CD4-positive, alpha-beta T cell treated with Interferon alpha-2 for 1 hour (primary cell): Measurements from ENCODE around the gene KHDC4.
A peak's percentile ranks its signal among the peaks of the same experiment; 100 is the strongest.

ENCODE experiments used
- DNase-seq, 2 donors: peaks; one replicate each; pipeline ENCODE4 v3.0.0-alpha.2; 2020 to 2022

KHDC4 gene

DNA sequence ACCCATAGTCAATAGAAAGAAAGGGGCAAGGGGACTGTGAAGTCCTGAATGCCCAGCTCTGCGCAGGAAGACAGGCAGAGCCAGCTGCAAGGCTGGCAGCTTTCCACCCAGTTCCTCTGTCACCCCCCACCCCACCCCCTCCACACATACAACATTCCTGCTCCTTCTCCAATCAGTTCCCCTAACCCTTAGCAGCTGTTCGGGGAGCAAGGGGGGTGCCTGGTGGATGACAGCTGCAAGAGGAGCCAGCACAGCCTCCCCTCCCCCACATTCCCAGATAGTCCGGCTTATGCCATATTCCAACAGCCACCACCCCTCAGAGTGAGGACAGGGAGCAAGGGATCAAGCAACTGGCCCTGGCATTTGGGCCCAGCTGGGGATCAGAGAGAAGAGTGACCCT, 34.5 kb upstream of the KHDC4 start:
- no peak for DNase-seq

DNA sequence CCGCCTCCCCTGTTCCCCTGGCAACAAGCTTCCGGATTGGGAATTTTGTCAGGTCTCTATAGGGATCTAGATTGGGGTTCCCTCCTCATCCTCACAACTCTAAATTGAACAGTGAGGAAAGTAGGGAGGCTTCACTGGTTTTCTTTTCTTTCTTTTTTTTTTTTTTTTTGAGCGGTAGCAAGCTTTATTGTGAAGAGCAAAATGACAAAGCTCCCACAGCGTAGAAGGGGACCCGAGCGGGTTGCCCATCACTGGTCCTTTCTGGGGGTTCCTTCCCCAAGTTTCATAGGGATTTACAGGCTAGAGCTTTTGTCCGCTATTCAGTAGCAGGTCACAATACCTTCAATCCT, 33.8 kb upstream of the KHDC4 start:
- DNase-seq: no peak

DNA sequence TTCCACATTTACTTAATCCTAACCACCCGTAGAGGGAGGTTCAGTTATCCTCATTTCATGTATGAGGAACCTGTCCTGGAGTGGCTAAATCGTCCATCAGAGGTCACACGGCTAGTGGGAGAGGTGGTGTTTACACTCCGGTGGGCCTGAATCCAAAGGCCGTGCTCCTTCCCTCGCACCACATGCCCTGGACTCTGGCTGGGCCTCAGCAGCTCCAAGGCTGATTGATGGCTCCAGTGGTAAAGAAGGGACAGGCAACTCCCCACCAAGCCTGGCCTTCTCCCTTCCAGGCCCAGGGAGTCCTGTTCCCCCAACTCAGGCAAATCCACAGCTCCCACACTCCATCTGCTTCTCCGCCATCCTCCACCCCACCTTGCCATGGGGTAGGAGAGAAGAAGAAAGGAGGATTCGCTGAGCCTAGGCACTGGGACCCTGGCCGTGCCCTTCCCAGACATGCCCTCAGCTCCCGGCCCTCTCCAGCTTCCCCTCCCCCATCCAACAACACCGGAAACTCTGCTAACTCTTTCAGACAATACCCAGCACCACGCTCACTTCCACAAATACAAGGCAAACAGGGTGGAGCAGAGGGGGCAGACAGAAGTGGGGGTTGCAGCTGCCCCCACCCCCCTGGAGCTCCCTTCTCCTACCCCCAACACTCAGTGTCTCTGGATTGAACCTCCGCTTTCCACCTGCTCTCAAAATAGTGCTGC, 33.3 kb upstream of the KHDC4 start:
- peak in 1 of 2 donors; percentile 33 for DNase-seq

DNA sequence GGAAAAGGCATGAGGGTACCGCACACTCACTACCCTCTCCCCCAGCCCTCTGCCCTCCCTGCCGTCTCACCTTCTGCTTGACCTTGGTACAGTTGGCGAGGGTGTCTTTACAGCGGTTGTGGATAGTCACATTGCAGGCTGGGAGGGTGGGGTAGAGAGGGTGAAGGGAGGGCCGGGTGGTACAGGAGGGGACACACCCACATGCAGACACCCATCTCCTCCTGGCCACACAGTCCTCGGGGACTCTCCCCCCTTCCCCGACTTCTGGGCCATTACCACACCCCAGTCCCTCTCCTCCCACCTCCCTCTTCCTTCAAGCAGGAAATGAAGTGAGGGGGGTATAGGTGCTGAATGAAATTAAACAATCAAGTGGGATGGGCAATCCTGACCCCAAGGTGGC, 32.5 kb upstream of the KHDC4 start:
- no peak for DNase-seq

DNA sequence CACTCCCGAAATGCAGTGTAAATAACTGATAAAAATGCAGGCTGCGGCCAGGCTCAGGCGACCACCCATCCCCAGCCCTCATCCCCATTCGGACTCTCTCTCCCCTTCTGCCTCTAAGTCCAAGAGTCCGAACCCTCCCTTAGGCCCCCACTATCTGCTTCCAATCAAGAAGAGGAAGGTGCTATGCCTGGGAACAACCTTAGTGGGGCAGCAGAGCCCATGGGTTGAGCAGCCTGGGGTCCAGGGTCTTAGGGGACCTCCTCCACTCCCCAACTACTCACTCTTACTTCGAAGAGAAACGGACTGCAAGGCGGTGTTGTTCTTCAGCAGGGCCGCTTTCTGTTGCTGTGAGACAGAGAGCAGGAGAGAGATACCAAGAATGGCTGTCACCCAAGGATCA, 31.9 kb upstream of the KHDC4 start:
- DNase-seq: no peak

DNA sequence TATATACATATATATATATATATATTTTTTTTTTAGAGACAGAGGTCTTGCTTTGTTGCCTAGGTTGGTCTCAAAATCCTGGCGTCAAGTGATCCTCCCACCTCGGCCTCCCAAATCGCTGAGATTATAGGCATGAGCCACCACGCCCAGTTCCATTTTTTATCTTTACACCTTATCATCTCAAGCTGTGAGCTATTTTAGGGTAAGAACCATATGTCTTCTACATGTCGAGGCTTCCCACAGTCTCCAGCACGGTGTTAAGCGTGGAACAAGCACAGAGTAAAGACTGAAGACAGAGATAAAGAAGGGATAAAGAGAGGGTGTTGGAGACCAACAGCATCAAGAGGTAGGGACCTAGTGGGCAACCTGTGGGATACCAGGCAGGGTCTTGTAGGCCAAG, 30.0 kb upstream of the KHDC4 start:
- no peak for DNase-seq

DNA sequence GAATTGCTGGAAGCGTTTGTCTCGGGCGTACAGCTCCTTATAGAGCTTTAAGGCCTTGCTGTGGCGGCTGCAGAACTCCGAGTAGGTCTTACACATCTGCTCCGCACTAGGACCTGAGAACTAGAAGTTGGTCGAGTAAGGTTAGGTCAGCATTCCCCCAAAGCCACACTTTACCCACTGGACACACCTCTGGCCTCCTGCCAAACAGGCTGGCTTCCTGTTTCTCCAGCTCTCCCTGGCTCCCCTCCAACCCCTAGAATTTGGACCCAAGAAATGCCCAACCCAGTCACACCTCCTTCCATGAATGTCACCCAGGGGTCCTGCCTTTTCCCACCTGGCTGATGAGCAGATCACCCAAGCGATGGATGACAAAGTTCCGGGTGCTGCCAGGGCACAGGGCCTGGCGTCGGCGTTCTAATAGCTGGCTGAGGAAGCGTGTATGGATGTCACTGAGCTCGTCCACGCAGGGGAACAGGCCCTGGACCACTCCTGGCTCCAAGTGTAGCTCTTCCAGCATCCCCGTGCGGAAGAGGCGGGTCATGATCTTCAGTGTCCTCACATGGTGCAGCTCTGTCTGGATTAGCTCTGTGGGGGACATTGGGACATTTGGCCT, 28.5 kb upstream of the KHDC4 start:
- DNase-seq: no peak

DNA sequence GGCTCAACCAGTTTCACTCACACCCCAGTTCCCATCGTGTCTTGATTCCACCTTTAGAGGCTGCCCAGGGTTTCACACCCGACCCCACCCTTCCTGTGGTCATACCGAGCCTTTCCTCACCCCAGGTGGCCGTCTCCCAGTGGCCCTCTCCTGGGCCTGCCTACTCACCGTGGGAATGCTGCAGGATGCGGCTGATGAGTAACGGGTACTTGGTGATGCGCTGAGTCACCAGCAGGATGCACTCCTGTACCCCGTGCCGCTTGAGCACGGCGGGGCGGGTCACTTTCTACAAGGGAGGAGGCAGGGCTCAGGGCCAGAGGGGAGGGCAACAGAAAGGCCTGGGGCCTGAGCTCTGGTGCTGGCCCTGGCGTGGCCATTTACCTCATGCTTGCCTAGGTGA, 27.7 kb upstream of the KHDC4 start:
- DNase-seq: peak; percentile 29 to 46

DNA sequence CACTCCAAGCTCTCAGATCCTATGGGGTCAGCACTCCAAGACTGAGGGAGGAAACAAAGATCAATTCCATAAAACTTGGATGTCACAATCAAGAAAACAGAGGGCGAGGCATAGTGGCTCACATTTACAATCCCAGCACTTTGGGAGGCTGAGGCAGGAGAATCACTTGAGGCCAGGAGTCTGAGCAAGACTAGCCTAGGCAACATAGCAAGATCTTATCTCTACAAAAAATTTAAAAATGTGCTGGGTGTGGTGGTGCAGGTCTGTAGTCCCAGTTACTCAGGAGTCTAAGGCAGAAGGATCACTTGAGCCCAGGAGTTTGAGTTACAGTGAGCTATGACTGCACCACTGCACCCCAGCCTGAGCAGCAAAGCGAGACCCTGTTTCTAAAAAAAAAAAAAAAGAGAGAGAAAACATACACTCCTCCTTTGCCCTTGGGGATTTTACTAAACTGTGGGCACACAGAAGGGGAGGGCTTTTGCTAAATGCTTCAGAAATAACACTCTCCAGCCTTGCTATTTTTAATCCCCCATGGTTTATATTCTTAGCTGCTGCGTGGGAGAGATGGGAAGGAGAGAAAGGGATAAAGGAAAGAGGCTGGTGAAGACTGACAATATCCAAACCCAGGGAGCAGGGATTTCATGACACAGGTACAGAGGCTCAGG, 26.0 kb upstream of the KHDC4 start:
- DNase-seq: no peak

DNA sequence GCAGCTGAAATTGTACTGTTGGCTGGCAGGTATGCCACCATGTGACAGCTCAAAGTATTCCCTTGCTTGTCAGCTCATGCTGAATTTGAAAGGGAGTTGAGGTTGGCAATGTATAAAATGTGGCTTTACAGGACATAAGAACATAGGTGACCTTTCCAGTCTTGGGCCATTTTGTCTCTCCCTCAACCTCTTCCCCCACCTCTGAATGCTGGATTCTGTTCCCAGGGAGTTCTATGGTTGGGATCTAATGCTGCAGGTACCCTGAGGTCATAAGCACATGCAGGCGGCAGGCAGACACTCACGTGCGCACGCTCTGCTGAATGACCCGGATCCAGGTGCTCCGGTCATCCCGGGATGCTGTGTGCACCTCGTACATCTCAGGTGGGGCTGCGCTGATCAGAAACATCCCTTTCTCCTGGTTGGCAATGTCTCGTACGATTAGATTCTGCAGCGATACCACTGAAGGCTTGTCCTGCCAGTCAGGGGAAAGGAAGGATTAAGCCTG, 23.2 kb upstream of the KHDC4 start:
- no peak for DNase-seq

DNA sequence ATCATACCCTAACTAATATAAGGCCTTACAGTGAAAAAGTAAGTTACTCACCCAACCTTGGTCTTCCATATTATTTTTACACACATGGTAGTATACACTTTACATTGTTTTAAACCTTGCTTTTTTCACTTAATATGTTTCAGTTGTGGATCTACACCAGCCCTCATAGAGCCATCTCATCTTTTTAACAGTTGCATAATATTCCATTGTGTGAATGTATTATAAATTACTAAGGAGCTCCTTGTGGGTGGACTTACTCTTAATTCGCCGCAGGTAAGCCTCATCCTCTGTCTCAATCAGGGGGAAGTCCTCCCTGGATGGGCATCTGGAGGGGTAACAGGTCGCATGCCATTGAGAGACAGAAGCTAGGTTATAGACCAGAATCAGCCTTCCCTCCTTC, 20.4 kb upstream of the KHDC4 start:
- DNase-seq: no peak

DNA sequence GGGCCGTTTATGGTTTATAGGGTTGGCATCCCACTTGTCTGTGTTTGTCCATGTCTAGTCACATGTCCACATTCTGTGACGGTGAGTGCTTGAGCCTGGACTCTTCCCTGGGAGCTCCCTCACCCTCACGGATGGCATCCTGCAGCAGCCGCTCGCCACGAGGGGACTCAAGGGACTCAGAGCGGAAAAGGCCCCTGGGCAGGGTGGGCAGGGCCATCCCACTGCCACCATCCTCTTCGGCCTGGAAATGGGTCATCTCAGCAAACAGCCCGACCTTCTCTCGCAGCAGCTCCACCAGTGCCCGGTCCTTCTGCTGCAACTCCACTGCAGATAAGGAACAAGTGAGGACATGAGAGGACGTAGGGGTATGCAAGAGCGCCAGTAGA, 18.3 kb upstream of the KHDC4 start:
- no peak for DNase-seq

DNA sequence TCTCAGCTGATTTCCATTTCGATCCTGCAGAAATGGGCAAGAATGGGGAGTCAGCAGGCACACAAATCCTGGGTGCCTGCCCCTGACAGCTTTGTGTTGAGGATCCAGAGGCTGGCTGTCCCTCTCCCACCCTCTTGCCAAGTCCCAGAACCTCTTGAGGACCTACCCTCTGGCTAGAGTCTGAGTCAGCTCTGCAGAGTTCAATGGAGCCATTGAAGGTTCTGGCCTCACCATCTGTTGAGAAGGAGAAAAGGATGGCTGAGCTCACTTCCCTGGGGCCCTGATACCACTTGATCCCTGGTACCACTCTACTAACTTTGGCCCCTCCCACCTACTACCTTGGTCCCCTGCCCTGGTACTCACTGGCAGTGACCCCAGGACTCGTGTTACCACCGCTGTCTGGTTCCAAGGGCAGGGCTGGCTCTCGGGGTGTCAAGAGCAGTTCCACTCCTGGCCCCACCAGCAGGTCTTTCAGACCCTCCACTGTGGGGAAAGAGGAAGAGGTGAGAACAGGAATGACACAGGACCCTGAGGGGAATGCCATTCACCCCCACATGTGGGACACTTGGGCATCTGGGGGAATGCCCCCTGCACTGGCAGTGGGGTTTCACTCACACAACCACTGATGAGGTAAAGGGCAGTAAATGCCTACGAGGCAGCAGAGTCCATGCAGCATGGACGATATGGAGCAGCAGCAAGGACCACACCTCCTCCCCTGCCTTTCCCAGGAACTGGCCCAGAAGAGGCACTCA, 17.7 kb upstream of the KHDC4 start:
- no peak for DNase-seq

DNA sequence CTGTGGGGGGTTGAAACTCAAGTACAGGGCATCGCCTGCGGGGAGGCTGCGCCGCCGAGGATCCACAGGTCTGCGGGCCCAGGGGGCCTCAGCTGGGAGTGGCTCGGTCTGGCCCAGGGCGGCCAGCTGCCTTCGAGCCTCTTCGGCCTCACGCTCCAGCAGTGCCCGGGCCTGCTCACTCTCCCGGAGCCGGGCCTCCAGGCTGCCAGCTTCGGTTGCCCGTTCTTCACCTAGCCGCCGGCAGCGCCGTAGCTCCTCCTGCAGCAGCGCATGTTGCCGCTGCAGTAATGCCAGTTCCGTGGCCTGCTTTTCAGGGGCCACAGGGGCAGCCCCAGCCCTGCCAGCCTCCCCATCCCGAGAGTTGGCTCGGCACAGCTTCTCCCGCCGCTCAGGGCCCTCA, 16.6 kb upstream of the KHDC4 start:
- no peak for DNase-seq

DNA sequence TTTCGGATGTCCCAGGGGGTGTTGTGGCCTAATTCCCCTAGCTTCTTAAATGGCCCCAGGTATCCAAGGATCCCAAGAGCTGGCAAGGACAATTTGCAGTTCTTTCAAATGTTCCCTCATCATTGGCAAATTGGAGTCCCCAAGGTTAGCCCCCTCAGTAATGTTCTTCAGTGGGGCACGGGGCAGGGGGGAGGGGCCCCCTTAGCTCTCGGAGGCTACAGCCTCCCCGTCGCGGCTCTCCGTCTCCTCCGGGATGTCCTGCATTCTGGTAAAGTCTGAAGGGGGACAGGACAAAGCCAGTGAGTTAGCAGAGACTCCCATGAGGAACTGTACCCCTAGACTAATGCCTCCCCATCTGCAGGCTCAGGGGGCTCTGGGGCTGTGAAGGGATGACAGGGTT, 13.5 kb upstream of the KHDC4 start:
- DNase-seq: no peak

DNA sequence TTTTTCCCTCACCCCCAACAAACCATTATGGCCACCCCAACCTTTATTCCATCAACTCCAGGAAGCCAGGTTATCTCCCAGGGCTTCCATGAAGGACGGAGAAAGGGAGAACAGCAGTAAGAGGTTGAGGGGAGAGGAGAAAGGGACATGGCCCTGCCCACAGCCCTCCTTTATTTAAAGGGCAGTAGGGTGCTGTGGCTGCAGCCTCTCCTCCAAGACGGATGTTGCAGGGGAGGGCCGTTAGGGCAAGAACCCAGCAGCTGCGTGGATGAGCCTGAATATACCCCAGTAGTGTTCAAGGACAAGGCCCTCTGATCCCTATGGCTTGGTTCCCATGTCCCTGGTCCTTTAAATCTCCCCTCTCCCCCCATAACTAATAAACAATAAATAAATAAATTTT, 13.1 kb upstream of the KHDC4 start:
- DNase-seq: no peak

DNA sequence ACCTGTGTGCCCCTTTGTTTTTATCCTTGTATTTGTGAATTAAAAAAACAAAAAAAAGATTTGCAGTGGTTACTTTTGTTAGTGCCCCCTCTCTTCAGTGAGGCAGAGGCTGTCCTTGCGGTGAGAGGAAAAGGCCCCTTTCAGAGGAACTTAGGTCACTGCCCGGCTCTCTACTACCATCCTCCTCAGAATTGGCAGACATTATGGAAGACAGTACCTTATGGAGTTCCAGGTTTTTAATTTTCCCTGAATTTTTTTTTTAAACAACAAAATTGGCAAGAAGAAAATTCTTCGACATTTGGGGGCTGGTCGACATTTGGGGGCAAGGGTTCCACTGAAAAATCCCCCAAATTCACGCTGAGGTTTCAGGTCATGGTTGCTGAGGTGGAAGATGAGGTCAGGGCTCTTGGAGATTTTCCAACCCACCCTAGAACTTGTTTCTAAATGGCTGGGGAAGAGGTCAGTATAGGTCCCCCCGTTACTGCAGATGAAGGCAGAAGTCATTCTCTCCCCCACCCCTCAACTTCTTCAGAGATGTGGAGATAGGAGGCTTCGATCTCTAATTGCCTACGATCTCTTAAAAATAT, 12.5 kb upstream of the KHDC4 start:
- no peak for DNase-seq

DNA sequence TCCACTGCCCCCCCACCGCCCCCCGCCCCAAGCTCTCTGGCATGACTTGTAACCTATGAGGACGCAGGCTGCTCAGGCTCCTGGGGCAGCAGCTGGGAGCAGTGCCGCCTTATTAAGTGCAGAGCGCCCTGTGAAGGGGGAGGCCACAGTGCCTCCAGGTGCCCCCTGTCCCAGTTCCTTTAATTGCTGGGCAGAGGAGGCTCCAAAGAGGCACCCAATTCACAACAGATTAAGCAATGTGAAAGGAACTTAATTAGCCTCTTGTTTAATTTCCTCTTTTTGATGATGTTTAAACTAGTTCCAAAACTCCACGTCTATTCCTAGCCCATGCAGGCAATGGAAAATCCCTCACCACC, 10.2 kb upstream of the KHDC4 start:
- no peak for DNase-seq

DNA sequence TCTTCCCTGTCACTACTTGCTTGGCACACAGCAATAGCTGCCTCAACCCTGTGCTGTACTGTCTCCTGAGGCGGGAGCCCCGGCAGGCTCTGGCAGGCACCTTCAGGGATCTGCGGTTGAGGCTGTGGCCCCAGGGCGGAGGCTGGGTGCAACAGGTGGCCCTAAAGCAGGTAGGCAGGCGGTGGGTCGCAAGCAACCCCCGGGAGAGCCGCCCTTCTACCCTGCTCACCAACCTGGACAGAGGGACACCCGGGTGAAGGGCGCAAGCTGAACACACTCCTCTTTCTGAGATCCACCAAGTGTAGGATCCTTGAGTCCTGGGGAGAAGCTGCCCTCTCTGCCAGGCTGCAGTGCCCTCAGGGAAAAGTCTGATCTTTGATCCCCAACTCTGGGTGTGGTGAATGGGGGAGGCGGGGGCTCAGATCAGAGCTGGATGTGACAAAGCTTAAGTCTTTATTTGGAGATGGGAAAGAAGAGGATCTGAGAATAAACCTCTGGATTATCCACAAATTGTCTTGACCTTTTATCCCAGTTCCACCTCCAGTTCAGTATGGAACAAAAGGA, 8.4 kb upstream of the KHDC4 start:
- no peak for DNase-seq

DNA sequence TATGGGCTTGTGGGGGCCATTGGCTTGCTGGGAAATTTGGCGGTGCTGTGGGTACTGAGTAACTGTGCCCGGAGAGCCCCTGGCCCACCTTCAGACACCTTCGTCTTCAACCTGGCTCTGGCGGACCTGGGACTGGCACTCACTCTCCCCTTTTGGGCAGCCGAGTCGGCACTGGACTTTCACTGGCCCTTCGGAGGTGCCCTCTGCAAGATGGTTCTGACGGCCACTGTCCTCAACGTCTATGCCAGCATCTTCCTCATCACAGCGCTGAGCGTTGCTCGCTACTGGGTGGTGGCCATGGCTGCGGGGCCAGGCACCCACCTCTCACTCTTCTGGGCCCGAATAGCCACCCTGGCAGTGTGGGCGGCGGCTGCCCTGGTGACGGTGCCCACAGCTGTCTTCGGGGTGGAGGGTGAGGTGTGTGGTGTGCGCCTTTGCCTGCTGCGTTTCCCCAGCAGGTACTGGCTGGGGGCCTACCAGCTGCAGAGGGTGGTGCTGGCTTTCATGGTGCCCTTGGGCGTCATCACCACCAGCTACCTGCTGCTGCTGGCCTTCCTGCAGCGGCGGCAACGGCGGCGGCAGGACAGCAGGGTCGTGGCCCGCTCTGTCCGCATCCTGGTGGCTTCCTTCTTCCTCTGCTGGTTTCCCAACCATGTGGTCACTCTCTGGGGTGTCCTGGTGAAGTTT, 7.8 kb upstream of the KHDC4 start:
- no peak for DNase-seq

DNA sequence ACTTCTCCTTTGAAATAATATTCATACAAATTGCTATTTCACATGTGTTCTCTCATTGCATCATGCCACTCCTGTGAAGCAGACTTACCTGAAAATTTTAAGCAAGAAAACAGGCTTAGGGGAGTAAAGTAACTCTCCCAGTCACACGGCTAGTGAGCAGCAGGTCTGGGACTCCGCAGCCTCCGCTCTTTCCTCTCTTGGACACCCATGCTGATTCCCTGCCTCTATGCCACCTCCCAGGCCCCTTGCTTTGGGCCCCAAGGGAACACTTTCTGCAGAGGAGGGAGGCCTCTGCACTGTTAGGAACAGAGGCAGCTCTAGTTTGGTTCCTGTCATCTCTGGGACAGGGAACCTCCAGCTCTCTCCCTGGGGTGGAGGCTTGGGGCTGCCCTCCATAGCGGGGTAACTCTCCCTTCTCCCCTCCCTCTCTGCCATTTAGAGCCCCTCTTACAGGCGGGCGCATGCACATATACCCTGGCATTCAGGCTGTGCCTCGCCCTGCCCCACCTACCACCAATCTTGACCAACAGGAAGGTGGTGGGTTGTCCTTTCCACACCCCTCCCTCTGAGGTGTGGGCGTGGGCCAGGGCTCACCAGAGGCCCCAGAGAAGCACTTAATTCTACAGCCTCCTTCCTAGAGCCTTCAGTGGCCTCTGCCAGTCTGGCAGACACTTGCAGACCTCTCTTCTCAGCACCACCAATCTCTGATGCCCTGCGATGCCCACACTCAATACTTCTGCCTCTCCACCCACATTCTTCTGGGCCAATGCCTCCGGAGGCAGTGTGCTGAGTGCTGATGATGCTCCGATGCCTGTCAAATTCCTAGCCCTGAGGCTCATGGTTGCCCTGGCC, 7.0 kb upstream of the KHDC4 start, which contains the start of gene RXFP4:
TSS of gene RXFP4 (plus strand) at position 646 of the 852 bp plus-strand sequence. CDS start at position 718, 72 bp downstream.
- no peak for DNase-seq
